ENCODE data around the gene CLGN.
A peak's percentile ranks its signal among the peaks of the same experiment; 100 is the strongest.
"Not testable (repeated sequence)": the region's sequence is repeated elsewhere in the genome, so short reads cannot be mapped to it uniquely, and the experiment has no call there.

CLGN gene

GRCh38 chr4:140427106-140427918, at the start of gene CLGN:
CLGN (minus strand) TSS chr4:140427648; CDS start chr4:140413078, 14,570 bp downstream.
- no peaks in the 10 kb centered on the region for H3K36me3 ChIP-seq (ENCODE audit: insufficient read depth, low read length)
- peak within 1 kb of the TSS; percentile 98 for H2AFZ ChIP-seq (ENCODE audit: low read depth, low read length)
- peak within 1 kb of the TSS; percentile 82 for H3K4me3 ChIP-seq (ENCODE audit: low read length)
- H3K27me3 ChIP-seq (ENCODE audit: insufficient read depth, low read length) = peaks cover 6% of the 10 kb centered on the region
- peaks cover 3% of the 10 kb centered on the region for H3K9me3 ChIP-seq (ENCODE audit: low read length)
- H3K4me1 ChIP-seq (ENCODE audit: insufficient read depth, low read length) = peaks cover 5% of the 10 kb centered on the region

GRCh38 chr4:140472156-140472555, 44.7 kb upstream of the CLGN start:
- no peak overlapping the region for H3K4me3 ChIP-seq (ENCODE audit: low read length)
- H3K9me3 ChIP-seq (ENCODE audit: low read length) = no peaks in the 10 kb centered on the region
- no peak overlapping the region for H2AFZ ChIP-seq (ENCODE audit: low read depth, low read length)
- H3K4me1 ChIP-seq (ENCODE audit: insufficient read depth, low read length) = no peaks in the 10 kb centered on the region
- H3K36me3 ChIP-seq (ENCODE audit: insufficient read depth, low read length) = no peaks in the 10 kb centered on the region
- H3K27me3 ChIP-seq (ENCODE audit: insufficient read depth, low read length) = peaks cover 20% of the 10 kb centered on the region

GRCh38 chr4:140469791-140470733, 42.6 kb upstream of the CLGN start:
- no peaks in the 10 kb centered on the region for H3K9me3 ChIP-seq (ENCODE audit: low read length)

GRCh38 chr4:140466146-140466545, 38.7 kb upstream of the CLGN start:
- no peak overlapping the region for H3K4me3 ChIP-seq (ENCODE audit: low read length)
- H3K9me3 ChIP-seq (ENCODE audit: low read length) = no peaks in the 10 kb centered on the region
- no peaks in the 10 kb centered on the region for H3K36me3 ChIP-seq (ENCODE audit: insufficient read depth, low read length)
- peaks cover 22% of the 10 kb centered on the region for H3K27me3 ChIP-seq (ENCODE audit: insufficient read depth, low read length)
- no peak overlapping the region for H2AFZ ChIP-seq (ENCODE audit: low read depth, low read length)
- H3K4me1 ChIP-seq (ENCODE audit: insufficient read depth, low read length) = no peaks in the 10 kb centered on the region

More at GRCh38 chr4:140469791-140470733, 42.6 kb upstream of the CLGN start:
- peaks cover 22% of the 10 kb centered on the region for H3K27me3 ChIP-seq (ENCODE audit: insufficient read depth, low read length)
- no peak overlapping the region for H3K4me3 ChIP-seq (ENCODE audit: low read length)
- H2AFZ ChIP-seq (ENCODE audit: low read depth, low read length) = no peak overlapping the region
- no peaks in the 10 kb centered on the region for H3K4me1 ChIP-seq (ENCODE audit: insufficient read depth, low read length)
- no peaks in the 10 kb centered on the region for H3K36me3 ChIP-seq (ENCODE audit: insufficient read depth, low read length)

GRCh38 chr4:140463614-140464013, 36.2 kb upstream of the CLGN start:
- H3K4me1 ChIP-seq (ENCODE audit: insufficient read depth, low read length) = no peaks in the 10 kb centered on the region
- H3K4me3 ChIP-seq (ENCODE audit: low read length) = no peak overlapping the region
- peaks cover 9% of the 10 kb centered on the region for H3K27me3 ChIP-seq (ENCODE audit: insufficient read depth, low read length)
- H3K9me3 ChIP-seq (ENCODE audit: low read length) = no peaks in the 10 kb centered on the region
- H3K36me3 ChIP-seq (ENCODE audit: insufficient read depth, low read length) = no peaks in the 10 kb centered on the region
- H2AFZ ChIP-seq (ENCODE audit: low read depth, low read length) = no peak overlapping the region

GRCh38 chr4:140463182-140463581, 35.7 kb upstream of the CLGN start:
- Histone ChIP-seq H3K27me3 (ENCODE audit: insufficient read depth, low read length) (peaks cover 8% of the 10 kb centered on the region), H2AFZ (ENCODE audit: low read depth, low read length) (no peak overlapping the region), H3K9me3 (ENCODE audit: low read length) (no peaks in the 10 kb centered on the region), H3K4me1 (ENCODE audit: insufficient read depth, low read length) (no peaks in the 10 kb centered on the region), H3K36me3 (ENCODE audit: insufficient read depth, low read length) (no peaks in the 10 kb centered on the region), H3K4me3 (ENCODE audit: low read length) (no peak overlapping the region)

- Histone ChIP-seq H3K4me3 (ENCODE audit: low read length) (no peak overlapping the region), H3K36me3 (ENCODE audit: insufficient read depth, low read length) (no peaks in the 10 kb centered on the region), H2AFZ (ENCODE audit: low read depth, low read length) (no peak overlapping the region), H3K4me1 (ENCODE audit: insufficient read depth, low read length) (no peaks in the 10 kb centered on the region), H3K9me3 (ENCODE audit: low read length) (no peaks in the 10 kb centered on the region), H3K27me3 (ENCODE audit: insufficient read depth, low read length) (peaks cover 8% of the 10 kb centered on the region)
These were observed 22.9 kb upstream of the CLGN start for GRCh38 chr4:140450352-140450751.

GRCh38 chr4:140448830-140449229, 21.4 kb upstream of the CLGN start:
- Histone ChIP-seq H3K27me3 (ENCODE audit: insufficient read depth, low read length) (peaks cover 6% of the 10 kb centered on the region), H3K4me1 (ENCODE audit: insufficient read depth, low read length) (no peaks in the 10 kb centered on the region), H3K9me3 (ENCODE audit: low read length) (peaks cover 2% of the 10 kb centered on the region), H2AFZ (ENCODE audit: low read depth, low read length) (no peak overlapping the region), H3K4me3 (ENCODE audit: low read length) (no peak overlapping the region), H3K36me3 (ENCODE audit: insufficient read depth, low read length) (no peaks in the 10 kb centered on the region)

GRCh38 chr4:140448162-140448561, 20.7 kb upstream of the CLGN start:
- Histone ChIP-seq H3K27me3 (ENCODE audit: insufficient read depth, low read length) (peaks cover 3% of the 10 kb centered on the region), H2AFZ (ENCODE audit: low read depth, low read length) (no peak overlapping the region), H3K4me1 (ENCODE audit: insufficient read depth, low read length) (no peaks in the 10 kb centered on the region), H3K36me3 (ENCODE audit: insufficient read depth, low read length) (no peaks in the 10 kb centered on the region), H3K4me3 (ENCODE audit: low read length) (no peak overlapping the region), H3K9me3 (ENCODE audit: low read length) (peaks cover 2% of the 10 kb centered on the region)

GRCh38 chr4:140444347-140444746, 16.9 kb upstream of the CLGN start:
- H3K27me3 ChIP-seq (ENCODE audit: insufficient read depth, low read length); H2AFZ ChIP-seq (ENCODE audit: low read depth, low read length); H3K4me3 ChIP-seq (ENCODE audit: low read length); H3K4me1 ChIP-seq (ENCODE audit: insufficient read depth, low read length); H3K9me3 ChIP-seq (ENCODE audit: low read length); H3K36me3 ChIP-seq (ENCODE audit: insufficient read depth, low read length): not testable (repeated sequence)

- Histone ChIP-seq H3K9me3 (ENCODE audit: low read length) (peaks cover 2% of the 10 kb centered on the region), H2AFZ (ENCODE audit: low read depth, low read length) (no peak overlapping the region), H3K27me3 (ENCODE audit: insufficient read depth, low read length) (peaks cover 3% of the 10 kb centered on the region), H3K4me3 (ENCODE audit: low read length) (no peak overlapping the region), H3K4me1 (ENCODE audit: insufficient read depth, low read length) (no peaks in the 10 kb centered on the region), H3K36me3 (ENCODE audit: insufficient read depth, low read length) (no peaks in the 10 kb centered on the region)
These were observed 12.2 kb upstream of the CLGN start for GRCh38 chr4:140439644-140440142.

- Histone ChIP-seq H2AFZ (ENCODE audit: low read depth, low read length) (peak overlapping the region; percentile 98), H3K27me3 (ENCODE audit: insufficient read depth, low read length) (peaks cover 6% of the 10 kb centered on the region), H3K4me3 (ENCODE audit: low read length) (peak overlapping the region; percentile 82), H3K4me1 (ENCODE audit: insufficient read depth, low read length) (peaks cover 5% of the 10 kb centered on the region), H3K36me3 (ENCODE audit: insufficient read depth, low read length) (no peaks in the 10 kb centered on the region), H3K9me3 (ENCODE audit: low read length) (no peaks in the 10 kb centered on the region)
These were observed 547 bp upstream of the CLGN start for GRCh38 chr4:140427919-140428471.
